ENCODE data around the gene ADM2.

ADM2 gene

DNA sequence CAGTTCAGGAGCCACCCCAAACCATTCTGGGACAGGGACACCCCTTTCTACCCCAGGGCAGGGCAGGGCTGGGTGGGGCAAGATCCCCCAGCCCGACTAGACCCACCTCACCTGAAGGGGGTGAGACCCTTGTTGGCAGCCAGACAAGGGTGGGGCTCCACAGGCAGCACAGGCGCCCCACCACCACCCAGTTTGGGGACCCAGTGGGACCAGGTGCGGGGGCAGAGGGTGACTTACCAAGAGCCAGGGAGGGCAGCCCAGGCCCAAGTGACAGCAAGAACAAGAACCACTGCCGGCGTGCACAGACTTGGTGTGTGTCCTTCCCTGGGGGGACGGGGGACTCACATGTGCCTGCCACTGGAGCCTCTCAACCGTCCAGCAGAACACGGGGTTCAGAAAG, 2.2 kb downstream of the ADM2 start:
- H3K9ac ChIP-seq (ENCODE audit: low read length), result no peak overlapping the region
- H3K27ac ChIP-seq (ENCODE audit: low read length), result no peak overlapping the region
- DNase-seq, result no peak
- H3K9me2 ChIP-seq (replicated peaks; ENCODE audit: insufficient read depth, low read length), result no peaks in the 10 kb centered on the region
- no peaks in the 10 kb centered on the region for H4K20me1 ChIP-seq (ENCODE audit: insufficient read depth, low read length)
- H2AFZ ChIP-seq (ENCODE audit: low read length), result no peak overlapping the region
- no peak overlapping the region for H3K4me2 ChIP-seq (ENCODE audit: low read depth, low read length)
- H3K79me2 ChIP-seq (ENCODE audit: low read length), result no peaks in the 10 kb centered on the region
- H3K27me3 ChIP-seq (replicated peaks; ENCODE audit: insufficient read depth, low read length), result peaks cover 14% of the 10 kb centered on the region
- no peak for TF ChIP-seq EZH2phosphoT487 (IDR thresholded peaks at IDR 0.05; ENCODE audit: low read length)
- TF ChIP-seq CTCF (IDR thresholded peaks at IDR 0.05; ENCODE audit: low read length), result no peak
- no peak for TF ChIP-seq EZH2 (optimal IDR thresholded peaks at IDR 0.05; ENCODE audit: low read depth, low read length)
- H3K36me3 ChIP-seq (replicated peaks; ENCODE audit: insufficient read depth, low read length), result no peaks in the 10 kb centered on the region
- H3K4me3 ChIP-seq (ENCODE audit: low read length), result no peak overlapping the region
- H3K9me3 ChIP-seq (replicated peaks; ENCODE audit: insufficient read depth, low read length), result no peaks in the 10 kb centered on the region
- H3F3A ChIP-seq (ENCODE audit: insufficient read depth, low read length), result no peaks in the 10 kb centered on the region
- H3K4me1 ChIP-seq (ENCODE audit: low read length), result no peaks in the 10 kb centered on the region

DNA sequence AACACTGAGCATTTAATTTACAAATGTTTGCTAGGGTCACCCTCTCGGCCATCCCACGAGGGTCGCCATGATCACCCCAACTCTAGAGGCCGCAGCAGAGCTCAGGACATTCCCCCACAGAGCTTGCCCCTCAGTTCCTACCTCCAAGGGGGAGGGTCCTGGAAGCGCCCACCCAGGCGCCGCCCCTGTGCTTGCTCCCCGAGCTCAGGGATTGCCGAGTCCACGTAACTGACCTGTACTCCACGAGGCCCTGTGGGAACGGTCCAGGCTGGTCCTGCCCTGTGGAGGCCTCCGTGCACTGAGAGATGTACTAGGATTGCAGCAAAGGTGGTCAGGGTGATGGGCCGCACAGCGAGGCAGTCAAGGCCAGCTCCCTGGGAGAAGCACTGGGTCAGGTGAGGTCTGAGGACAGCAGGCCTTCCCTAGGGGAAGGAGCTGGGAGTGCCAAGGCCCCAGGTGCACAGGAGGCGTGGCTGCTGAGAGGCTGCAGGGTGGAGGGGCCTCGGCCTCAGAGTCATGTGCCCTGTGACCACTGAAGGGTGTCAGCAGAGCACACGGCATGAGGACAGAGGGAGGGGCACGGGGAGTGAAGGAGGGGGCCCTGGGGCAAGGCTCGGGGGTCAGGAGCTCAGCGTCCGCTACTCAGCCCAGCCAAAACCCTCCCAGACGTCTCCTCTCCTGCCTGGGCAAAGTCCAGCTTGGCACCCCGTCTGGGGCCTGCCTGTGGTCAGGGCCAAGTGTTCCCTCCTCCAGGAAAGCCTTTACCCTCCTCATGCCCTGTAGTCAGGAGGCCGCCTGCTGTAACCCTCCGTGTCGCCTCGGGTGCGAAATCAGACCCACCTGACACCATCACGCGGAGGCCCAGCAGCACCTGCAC, 2.9 kb downstream of the ADM2 start:
- Histone ChIP-seq H3K9me3 (replicated peaks; ENCODE audit: insufficient read depth, low read length) (no peaks in the 10 kb centered on the region), H3K9me2 (replicated peaks; ENCODE audit: insufficient read depth, low read length) (no peaks in the 10 kb centered on the region), H3K27me3 (replicated peaks; ENCODE audit: insufficient read depth, low read length) (peaks cover 9% of the 10 kb centered on the region; the same call in 1 of the 2 replicates), H3K9ac (ENCODE audit: low read length) (no peak overlapping the region), H3K27ac (ENCODE audit: low read length) (no peak overlapping the region), H3K4me2 (ENCODE audit: low read depth, low read length) (no peak overlapping the region), H3K4me1 (ENCODE audit: low read length) (no peaks in the 10 kb centered on the region), H4K20me1 (ENCODE audit: insufficient read depth, low read length) (no peaks in the 10 kb centered on the region), H3K79me2 (ENCODE audit: low read length) (no peaks in the 10 kb centered on the region), H2AFZ (ENCODE audit: low read length) (no peak overlapping the region), H3K36me3 (replicated peaks; ENCODE audit: insufficient read depth, low read length) (no peaks in the 10 kb centered on the region), H3F3A (ENCODE audit: insufficient read depth, low read length) (no peaks in the 10 kb centered on the region), H3K4me3 (ENCODE audit: low read length) (no peak overlapping the region)
- TF ChIP-seq CTCF (IDR thresholded peaks at IDR 0.05; ENCODE audit: low read length) (no peak), EZH2 (optimal IDR thresholded peaks at IDR 0.05; ENCODE audit: low read depth, low read length) (no peak), EZH2phosphoT487 (IDR thresholded peaks at IDR 0.05; ENCODE audit: low read length) (no peak)
- no peak for DNase-seq

DNA sequence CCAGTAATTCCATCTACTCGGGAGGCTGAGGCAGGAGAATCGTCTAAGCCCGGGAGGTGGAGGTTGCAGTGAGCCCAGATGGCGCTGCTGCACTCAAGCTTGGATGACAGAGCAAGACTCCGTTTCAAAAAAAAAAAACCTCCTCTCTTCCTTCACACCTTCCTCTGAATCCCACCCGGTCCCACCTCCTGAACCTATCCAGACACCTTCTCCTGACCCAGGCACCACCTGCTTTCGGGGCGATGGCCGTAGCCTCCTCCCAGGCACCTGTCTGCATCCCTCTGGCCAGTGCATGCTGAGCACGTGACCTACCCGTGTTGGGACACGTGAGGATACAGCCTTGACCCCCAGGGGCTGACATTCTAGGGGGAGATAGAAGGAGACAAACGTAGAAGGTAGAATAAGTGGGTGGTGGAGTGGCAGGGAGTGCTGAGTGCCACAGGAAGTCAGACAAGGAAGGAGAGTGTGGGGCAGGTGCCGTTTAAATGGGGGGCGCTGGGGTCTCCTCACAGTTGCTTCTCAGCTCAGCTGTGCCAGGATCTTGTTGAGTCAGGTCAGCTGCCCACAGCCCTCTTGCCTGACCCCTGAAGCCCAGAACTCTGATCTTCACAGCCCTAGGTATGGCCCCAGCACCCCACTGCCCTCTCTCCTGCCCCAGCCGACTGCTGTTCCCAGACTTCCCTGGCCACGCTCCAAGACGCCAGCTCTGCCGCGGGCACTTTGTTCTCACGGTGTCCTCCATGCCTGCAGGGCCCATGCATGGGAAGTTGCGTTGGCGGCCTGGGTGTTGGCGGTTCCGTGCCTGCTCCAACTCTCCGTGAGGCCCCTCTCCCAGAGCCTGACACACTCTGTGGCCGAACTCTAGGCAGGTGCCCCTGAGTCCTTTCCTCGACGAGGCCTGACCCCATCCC, 4.1 kb downstream of the ADM2 start:
- 0 out of 2 replicates have a peak, but pooled peaks cover under 1% of the 10 kb centered on the region for H3K27me3 ChIP-seq (replicated peaks; ENCODE audit: insufficient read depth, low read length)
- no peak overlapping the region for H3K4me3 ChIP-seq (ENCODE audit: low read length)
- H3K9me3 ChIP-seq (replicated peaks; ENCODE audit: insufficient read depth, low read length), result no peaks in the 10 kb centered on the region
- no peak overlapping the region for H3K27ac ChIP-seq (ENCODE audit: low read length)
- no peak overlapping the region for H3K4me2 ChIP-seq (ENCODE audit: low read depth, low read length)
- H3K9ac ChIP-seq (ENCODE audit: low read length), result no peak overlapping the region
- H4K20me1 ChIP-seq (ENCODE audit: insufficient read depth, low read length), result no peaks in the 10 kb centered on the region
- no peaks in the 10 kb centered on the region for H3K36me3 ChIP-seq (replicated peaks; ENCODE audit: insufficient read depth, low read length)
- H3K4me1 ChIP-seq (ENCODE audit: low read length), result no peaks in the 10 kb centered on the region
- H3K9me2 ChIP-seq (replicated peaks; ENCODE audit: insufficient read depth, low read length), result no peaks in the 10 kb centered on the region
- H3K79me2 ChIP-seq (ENCODE audit: low read length), result no peaks in the 10 kb centered on the region
- no peak overlapping the region for H2AFZ ChIP-seq (ENCODE audit: low read length)
- no peak for TF ChIP-seq EZH2 (optimal IDR thresholded peaks at IDR 0.05; ENCODE audit: low read depth, low read length)
- TF ChIP-seq CTCF (IDR thresholded peaks at IDR 0.05; ENCODE audit: low read length), result no peak
- no peak for TF ChIP-seq EZH2phosphoT487 (IDR thresholded peaks at IDR 0.05; ENCODE audit: low read length)
- no peaks in the 10 kb centered on the region for H3F3A ChIP-seq (ENCODE audit: insufficient read depth, low read length)
- DNase-seq, result no peak
